ENCODE measurements around the gene RALY.
A peak's percentile ranks its signal among the peaks of the same experiment; 100 is the strongest.

The RALY gene

GRCh38 chr20:33986560-33987216 lies 7.0 kb upstream of the RALY start:
- DNase-seq (ENCODE audit: low read depth) = no peak

DNA sequence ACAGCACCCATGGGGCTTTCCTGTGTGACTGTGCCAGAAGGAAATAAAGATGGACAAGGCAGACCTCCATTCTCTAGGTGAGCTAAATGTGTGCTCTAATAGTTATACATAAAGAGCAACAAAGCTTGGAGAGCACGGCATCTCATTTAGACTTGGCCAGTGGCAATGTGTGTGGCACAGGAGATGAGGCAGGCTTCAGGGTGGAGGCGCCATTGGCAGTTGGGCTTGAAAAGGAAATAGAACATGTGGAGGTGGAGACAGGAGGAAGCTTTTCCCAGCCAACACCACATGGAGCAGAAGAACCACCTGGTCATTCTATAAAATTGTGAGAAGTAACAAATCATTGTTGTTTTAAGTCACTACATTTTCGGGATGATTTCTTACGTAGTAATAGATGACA lies 3.6 kb upstream of the RALY start:
- DNase-seq (ENCODE audit: low read depth) = no peak

- no peak for DNase-seq (ENCODE audit: low read depth)
Observed at GRCh38 chr20:33991502-33991901, 2.2 kb upstream of the RALY start.

- no peak for DNase-seq (ENCODE audit: low read depth)
Observed at GRCh38 chr20:33992145-33992922, 1.4 kb upstream of the RALY start.

DNA sequence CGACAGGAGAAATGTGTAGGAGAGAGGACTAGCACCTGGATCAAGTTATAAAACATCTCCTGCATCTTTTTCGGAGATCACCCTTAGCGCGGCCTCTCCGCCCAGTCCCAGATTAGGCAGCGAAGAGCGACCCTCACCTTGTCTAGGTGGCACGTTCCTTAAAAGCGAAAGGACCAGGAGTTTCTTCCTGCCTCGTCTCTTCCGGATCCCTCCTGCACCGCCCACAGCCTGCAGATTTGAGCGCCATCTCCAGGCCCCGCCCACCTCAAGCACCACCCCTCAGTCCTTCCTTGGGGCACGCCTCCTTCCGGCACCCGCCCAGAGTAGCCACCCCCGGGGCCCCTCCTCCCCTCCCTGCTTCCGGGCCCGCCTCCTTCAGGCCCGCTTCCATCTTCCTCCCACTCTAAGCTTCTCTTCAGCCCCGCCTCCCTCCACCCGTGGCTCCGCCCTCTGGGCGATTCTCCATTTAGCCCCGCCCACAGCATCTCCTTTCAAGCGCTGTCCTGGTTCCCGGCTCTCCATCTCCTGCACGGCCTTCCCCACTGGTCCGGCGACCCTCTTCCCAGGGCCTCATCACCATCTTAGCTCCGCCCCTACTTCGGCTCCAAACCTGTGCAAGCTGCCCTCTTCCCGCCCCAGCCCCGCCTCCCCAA lies 662 bp upstream of the RALY start:
- peak; percentile 92 for DNase-seq (ENCODE audit: low read depth)

DNA sequence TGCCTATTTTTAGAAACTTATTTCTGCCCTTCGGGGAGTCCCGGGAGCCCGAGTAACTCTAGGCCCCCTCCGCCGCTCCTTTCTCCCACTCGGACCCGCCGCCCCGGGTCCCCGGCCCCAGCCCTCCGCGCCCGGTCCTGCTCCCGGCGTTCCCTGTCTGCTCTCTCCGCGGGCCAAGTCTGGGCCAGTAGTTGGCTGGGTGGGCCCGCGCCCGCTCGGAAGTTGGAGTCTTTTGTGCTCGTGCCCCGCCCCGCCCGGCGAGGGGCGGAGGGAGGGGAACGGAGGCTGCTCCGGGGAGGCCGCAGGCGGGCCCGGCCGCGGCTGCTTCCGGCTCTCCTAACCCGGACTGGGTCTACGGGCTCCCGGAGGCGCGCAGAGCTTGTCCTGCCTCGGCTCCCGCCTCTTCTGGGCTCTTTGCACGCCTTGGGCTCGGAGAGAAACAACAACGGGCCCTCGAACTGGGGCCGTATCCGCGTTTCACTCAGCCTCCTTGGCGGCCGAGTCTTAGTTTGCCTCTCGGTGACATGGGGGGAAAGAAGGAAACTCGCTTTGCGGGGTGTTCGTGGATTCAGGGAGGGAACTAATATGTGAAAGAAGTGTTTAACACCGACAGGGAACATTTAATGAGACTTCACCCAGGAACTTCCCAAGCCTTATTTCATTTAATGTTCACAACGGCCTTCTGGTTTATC lies 657 bp downstream of the RALY start:
- peak; percentile 49 for DNase-seq (ENCODE audit: low read depth)

DNA sequence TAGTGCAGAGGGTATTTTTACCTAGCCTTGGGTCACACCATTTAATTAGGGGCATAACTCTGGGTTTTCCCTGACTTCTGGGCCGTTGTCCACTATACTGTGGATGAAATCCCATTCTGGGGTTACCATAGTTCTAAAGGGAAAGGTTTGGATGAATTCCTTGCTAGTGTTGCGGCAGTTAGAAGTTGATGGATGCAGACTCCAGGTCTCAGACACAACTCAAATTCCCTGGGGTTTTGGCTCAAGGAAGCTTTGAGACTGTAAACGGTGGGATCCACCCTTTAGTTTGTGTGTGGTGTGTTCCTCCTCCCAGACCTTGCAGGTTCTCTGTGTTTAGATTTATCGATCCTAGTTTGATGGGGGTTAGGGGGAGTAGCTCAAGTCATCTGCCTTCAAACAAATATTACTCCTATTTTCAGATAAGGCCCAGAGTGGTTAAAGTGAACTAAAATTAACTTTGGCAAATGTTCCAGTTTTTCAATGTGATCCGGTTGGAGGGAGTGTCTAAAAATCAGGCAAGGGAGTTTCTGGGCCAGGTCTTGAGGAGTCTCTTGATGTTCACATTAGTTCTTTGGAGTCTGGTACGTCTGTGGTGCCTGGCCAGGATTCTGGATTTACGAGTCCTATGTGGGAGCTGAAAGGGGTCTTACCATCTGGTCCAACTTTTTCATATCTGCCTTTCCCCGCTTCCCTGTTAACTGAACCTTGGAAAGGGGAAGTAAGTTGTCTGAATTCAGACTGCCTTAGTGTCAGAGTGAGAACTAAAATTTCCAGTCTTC lies 1.5 kb downstream of the RALY start:
- no peak for DNase-seq (ENCODE audit: low read depth)

DNA sequence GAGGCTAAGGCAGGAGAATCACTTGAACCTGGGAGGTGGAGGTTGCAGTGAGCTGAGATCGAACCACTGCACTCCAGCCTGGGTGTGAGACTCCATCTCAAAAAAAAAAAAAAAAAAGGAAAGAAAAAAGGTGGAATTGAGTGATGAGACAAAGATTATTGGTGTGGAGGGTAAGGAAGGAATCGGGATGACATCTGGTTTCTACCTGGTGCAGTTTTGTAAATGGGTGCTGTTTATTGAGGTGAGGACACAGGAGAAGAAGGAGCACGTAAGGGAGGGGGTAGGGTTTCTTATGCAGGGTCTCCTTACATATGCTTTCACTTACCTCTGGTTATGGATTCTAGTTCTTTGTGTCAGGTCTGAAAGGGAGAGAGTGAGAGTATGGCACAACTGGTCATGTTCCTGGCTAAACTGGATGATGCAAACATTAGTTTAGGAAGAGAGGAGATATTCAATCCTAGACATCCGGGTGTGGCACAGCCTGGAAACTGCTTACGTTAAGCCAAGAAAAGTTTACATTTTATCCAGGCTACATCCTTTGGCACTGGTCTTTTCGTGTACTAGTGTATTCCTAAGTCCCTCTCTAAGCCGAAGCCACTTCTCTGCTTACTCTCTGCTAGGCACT lies 5.4 kb downstream of the RALY start:
- DNase-seq (ENCODE audit: low read depth) = no peak

DNA sequence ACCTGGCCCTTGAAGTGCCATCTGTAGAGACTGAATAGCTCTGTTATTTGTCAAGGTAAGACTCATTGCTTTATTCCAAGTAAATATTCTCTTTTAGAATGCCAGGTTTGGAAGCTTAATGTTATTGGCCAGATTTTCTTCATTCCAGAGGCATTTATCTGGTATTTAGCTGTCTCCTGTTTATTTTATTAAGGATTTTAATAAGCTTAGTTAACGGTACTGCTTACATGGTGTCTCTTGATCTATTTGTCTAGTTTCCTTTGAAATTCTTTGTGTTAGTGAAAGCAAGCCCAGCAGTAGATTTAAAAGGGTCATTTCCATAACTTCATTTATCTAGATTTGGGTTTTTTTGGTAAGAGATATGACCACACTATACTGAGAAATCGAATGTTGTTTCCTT lies 7.7 kb downstream of the RALY start:
- no peak for DNase-seq (ENCODE audit: low read depth)

DNA sequence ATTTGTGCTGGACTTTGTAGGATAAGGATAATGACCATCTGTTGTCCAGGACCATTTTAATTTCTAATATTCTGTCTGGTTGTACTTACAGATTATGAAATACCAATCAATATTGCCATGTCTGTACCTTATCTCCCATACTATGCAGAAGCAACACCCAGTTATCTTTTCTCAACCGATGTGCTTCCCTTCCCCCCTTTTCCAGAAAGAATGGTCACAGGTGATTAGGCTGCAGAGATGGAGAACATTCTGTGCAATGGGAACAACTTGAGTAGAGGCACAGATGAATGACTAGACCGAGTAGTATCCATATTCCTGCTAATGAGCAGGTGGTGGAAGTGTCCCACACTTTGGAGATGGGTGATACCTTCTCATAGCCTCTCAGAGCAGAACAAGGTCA lies 10.5 kb downstream of the RALY start:
- DNase-seq (ENCODE audit: low read depth) = no peak

DNA sequence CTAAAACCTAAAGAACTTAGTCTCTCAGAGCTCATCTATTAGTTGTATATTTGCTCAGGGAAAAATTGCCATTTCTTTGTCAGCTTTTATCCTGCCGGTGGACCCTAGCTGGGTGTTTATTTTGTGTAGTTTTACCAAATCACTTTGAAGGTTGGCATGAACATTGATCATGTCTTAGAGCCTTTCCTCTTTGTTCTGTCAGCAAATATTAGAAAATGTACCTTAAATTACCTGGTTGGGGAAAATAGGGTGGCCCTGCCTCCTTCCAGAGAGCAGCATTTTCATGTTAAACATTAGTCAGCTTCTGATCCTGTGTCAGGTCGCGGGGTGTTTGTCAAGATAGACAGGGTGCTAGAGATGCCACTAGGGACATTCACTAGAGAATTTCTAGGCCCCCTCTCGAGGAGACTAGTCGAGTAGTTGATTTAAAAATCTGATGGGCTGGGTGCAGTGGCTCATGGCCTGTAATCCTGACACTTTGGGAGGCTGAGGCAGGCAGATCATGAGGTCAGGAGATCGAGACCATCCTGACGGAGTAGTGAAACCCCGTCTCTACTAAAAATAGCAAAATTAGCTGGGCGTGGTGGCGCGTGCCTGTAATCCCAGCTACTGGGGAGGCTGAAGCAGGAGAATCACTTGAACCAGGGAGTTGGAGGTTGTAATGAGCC lies 11.2 kb downstream of the RALY start:
- no peak for DNase-seq (ENCODE audit: low read depth)

DNA sequence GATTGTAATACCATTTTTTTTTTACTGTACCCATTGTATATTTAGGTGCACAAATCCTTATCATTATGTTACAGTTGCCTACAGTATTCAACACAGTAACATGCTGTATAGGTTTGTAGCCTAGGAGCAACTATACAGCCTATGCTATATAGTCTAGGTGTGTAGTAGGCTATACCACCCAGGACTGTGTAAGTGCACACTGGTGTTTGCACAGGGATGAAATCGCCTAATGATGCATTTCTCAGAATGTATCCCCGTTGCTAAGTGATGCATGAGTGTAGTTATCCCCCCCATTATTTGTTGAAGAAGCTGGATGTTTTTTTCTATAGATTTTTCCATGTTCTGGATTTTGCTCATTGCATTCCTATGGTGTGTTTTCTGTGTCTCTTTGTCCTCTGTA lies 12.9 kb downstream of the RALY start:
- DNase-seq (ENCODE audit: low read depth) = no peak

- DNase-seq (ENCODE audit: low read depth) = no peak
Observed at GRCh38 chr20:34008477-34008876, 14.8 kb downstream of the RALY start.

DNA sequence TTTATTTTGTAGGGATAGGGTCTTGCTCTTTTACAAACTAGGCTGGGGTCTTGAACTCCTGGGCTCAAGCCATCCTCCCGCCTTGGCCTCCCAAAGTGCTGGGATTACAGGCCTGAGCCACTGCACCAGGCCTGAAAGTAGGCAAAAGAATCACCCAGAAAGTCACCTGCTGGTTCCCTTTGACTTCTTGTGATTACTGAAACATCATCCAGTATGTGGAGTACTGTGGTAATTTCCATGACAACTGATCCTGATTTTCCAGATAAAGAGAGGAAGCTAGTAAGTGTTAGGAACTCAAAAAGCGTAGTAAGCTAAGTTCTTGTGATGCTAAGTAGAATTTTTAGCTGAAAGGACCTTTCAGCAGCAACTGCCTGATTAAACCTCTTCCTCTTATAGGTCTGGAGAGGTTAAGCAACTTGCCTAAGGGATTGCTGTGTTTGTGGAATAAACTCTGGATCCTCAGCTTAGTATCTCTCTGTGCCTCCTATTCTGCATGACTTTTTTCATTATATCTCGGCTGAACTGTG lies 16.8 kb downstream of the RALY start:
- no peak for DNase-seq (ENCODE audit: low read depth)

DNA sequence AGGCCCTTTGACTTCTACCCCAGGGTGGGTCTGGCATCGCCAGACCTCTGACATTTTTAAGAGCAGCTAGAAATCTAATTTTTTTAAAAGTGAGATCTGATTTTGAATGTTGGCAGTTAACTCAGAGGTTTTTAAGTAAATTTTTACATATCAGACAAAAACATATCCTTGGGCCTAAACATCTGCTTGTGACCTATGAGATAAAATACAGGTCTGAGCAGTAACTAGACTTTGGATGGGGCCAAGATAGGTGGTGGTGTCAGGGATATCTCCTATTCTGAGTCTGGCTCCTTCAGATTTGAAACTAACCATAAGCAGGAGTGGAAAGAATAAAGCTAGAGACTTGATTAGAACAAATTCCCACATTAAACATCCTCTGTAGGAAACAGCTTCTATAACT lies 17.6 kb downstream of the RALY start:
- no peak for DNase-seq (ENCODE audit: low read depth)

DNA sequence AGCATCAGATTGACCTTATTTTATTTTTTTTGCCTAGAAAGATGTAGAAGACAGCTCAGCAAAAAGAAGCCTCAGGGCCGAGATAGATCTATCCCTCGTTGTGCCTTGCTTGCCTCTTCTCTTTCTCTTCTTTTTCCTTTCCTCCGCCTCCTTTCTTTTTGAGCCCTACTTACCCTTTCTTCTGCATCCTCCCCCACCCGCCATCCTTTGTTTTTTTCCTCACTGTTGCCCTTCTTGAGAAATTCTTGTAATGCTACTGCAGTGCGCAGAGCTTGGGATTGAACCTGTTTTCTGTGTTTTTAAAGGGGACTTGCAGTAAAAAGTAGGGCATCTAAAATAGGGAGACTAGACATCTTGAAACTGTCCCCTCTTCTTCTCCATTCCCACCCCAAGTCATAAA lies 18.6 kb downstream of the RALY start:
- DNase-seq (ENCODE audit: low read depth) = no peak

GRCh38 chr20:34012735-34013134 lies 19.0 kb downstream of the RALY start:
- DNase-seq (ENCODE audit: low read depth) = no peak

DNA sequence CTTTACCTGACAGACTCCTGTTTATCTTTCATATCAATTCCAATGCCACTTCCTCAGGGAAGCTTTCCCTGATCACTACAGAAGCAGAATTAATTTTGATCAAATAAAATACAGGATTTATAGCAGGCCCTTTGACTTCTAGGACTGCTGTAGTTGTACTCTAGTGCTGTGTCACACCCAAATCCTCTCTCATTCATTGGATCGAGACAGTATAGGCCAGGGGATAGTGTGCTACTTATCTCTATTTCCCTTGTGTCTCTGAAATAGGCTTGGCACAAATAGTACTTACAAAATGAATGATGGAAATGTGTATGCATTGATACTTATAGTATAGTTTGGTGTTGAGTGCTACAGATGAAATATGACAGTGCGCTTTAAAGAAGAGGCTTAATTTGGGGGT lies 19.8 kb downstream of the RALY start:
- no peak for DNase-seq (ENCODE audit: low read depth)

DNA sequence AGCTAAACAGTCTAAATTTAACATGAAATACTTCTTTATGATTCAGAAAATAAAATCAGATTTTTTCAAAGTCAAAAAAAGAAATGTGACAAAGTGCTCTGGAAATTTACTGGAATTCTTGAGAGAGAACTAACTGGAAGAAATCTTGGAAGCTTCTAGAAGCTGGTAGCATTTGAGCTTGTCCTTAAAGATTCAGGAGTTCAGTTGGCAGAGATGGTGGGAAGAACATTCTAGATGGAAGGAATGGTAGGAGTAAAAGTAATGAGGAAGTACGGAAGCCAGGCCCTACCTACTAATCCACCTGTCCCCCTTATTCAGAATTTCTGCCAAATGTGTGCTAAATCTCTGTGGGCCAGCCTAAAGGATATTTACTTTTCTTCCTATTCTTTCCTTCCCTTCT lies 21.2 kb downstream of the RALY start:
- DNase-seq (ENCODE audit: low read depth) = no peak

DNA sequence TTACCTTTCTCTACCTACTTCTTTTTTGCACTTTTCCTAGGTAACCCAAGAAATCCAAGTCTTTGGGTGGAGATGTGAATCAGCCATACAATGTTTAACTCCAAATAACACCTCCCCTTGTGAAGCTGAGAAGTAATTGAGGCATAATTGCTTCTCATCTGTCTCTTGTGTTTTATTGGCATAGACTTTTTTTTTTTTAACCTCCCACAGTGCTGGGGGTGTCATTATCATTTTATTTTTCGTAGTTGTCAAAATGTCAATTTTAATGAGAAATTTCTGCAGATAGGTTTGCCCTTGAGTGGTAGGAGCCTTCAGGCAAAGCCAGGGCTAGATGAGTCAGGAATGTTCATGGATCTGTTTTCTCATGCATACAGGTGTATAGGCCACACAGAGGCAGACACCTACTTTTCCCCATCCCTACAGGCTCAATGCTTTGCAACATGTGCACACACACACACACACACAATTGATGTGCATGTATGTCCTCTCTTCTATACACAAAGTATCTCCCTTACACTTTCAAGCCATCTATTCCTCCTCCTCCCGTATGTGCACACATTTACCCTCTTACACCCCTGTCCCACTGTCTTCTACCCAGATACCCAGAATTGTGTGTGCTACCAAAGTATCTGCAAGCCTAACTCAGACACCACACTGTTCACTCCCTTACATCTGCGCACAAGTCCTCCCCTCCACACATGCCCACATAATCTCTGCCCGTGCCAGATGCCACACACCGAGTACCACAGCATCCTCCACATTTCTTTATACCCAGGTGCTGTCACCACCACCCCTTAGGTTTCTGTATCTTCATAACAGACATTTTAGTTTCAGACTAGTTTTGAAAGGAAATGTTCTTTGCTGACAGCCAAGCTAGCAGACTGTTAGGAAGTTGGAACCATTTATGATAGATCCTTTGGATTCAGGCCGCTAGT lies 22.0 kb downstream of the RALY start:
- DNase-seq (ENCODE audit: low read depth) = no peak
